Measurements from ENCODE around the gene VTI1A. TPM values are rescaled to one million over a fixed set of nuclear protein-coding genes. Genes with fewer than 3 reads are reported as not detected.

VTI1A gene
- total RNA-seq, 1 experiment from 2014 or later: 22.0 TPM

- H3K56ac ChIP-seq (ENCODE audit: insufficient read length, low read depth, low read length): no peak overlapping the region
- H3K23me2 ChIP-seq (ENCODE audit: insufficient read length, low read depth, low read length, poor library complexity, severe bottlenecking): no peaks in the 10 kb centered on the region
- no peaks in the 10 kb centered on the region for H3K27me3 ChIP-seq (ENCODE audit: insufficient read depth, low read length)
- H3K27ac ChIP-seq (ENCODE audit: insufficient read length, low read depth, low read length): peak overlapping the region; percentile 36
- Mint-ChIP-seq H3K27me3 (ENCODE audit: low read depth) (no peaks in the 10 kb centered on the region), H3K4me1 (peaks cover 25 to 30% of the 10 kb centered on the region in 2 experiments), H3K27ac (peak overlapping the region; percentile 49 to 97 (median 93); a peak in 6 of 7 replicates), H3K36me3 (ENCODE audit: insufficient read depth in 1 of 3, low read depth in 3 of 3) (no peaks in the 10 kb centered on the region), H3K9me3 (no peaks in the 10 kb centered on the region), H3K4me3 (0 out of 5 replicates have a peak overlapping the region, but pooled peaks of 1 of the 2 experiments have one; percentile 50)
- H3K4ac ChIP-seq (ENCODE audit: low read depth, low read length): no peak overlapping the region
- no peak overlapping the region for H3K4me2 ChIP-seq (ENCODE audit: insufficient read depth, insufficient read length, low read length)
- no peak overlapping the region for H2BK5ac ChIP-seq (ENCODE audit: insufficient read length, low read length)
- H4K5ac ChIP-seq (ENCODE audit: insufficient read length, low read depth, low read length): no peak overlapping the region
- H4K20me1 ChIP-seq (ENCODE audit: control insufficient read depth, insufficient read depth, insufficient read length): no peaks in the 10 kb centered on the region
- H3T11ph ChIP-seq (ENCODE audit: low read length): no peak overlapping the region
- H2BK15ac ChIP-seq (ENCODE audit: low read depth, low read length): no peak overlapping the region
- no peak overlapping the region for H2AK5ac ChIP-seq (ENCODE audit: insufficient read length, low read length)
- no peak overlapping the region for H2BK120ac ChIP-seq (ENCODE audit: low read depth, low read length, poor library complexity, severe bottlenecking)
- H2BK20ac ChIP-seq (ENCODE audit: low read depth, low read length, poor library complexity, severe bottlenecking): no peak overlapping the region
- H3K14ac ChIP-seq (ENCODE audit: insufficient read depth, low read length): no peak overlapping the region
- DNase-seq: no peak
- H3K79me2 ChIP-seq (ENCODE audit: insufficient read depth, low read length): no peaks in the 10 kb centered on the region
- no peak overlapping the region for H3K9ac ChIP-seq (ENCODE audit: extremely low read depth, insufficient read length, low read length)
- H4K8ac ChIP-seq (replicated peaks; ENCODE audit: insufficient read length, low read depth, low read length): no peak overlapping the region
- peaks cover 9% of the 10 kb centered on the region; the same call in 1 of the 2 replicates for H3K4me1 ChIP-seq (ENCODE audit: insufficient read depth, low read length)
- H4K91ac ChIP-seq (ENCODE audit: insufficient read length, low read depth, low read length): no peak overlapping the region
- no peak for TF ChIP-seq CTCF (conservative IDR thresholded peaks at IDR 0.05)
- no peak overlapping the region for H3K23ac ChIP-seq (ENCODE audit: insufficient read length, low read depth, low read length)
- H3K18ac ChIP-seq (ENCODE audit: insufficient read length, low read depth, low read length): no peak overlapping the region
- H3K79me1 ChIP-seq (ENCODE audit: insufficient read depth, low read depth, low read length, poor library complexity, severe bottlenecking): no peaks in the 10 kb centered on the region
- no peaks in the 10 kb centered on the region for H3K9me3 ChIP-seq (ENCODE audit: control insufficient read depth, low read depth, low read length)
- WGBS (ENCODE audit: extremely low coverage, insufficient read length, low lambda C conversion rate): no CpG with 5 or more reads among the region's 2 CpGs
- no peak overlapping the region for H2BK12ac ChIP-seq (ENCODE audit: insufficient read length, low read depth, low read length)
- H2AFZ ChIP-seq (ENCODE audit: low read length): no peak overlapping the region
Measured at GRCh38 chr10:112679392-112679791, 232.4 kb downstream of the VTI1A start.

Measured in H9 (cell line).